Stimulated activated CD8-positive, alpha-beta memory T cell treated with anti-CD3 and anti-CD28 coated beads, Interleukin-12 subunit alpha, Interleukin-12 subunit beta, amount 100 ng/mL, for 24 hours (primary cell): Measurements from ENCODE around the gene MPPED2.

Source experiments
- DNase-seq: peaks from one replicate; pipeline ENCODE4 v3.0.0-alpha.2; 2020; ENCODE audit errors: extremely low read depth

Gene MPPED2

GRCh38 chr11:30364139-30364836, 221.9 kb downstream of the MPPED2 start:
- DNase-seq, result no peak

- DNase-seq, result no peak
Observed at GRCh38 chr11:30360741-30361140, 225.4 kb downstream of the MPPED2 start.
